Activated B cell treated with CpG ODN at 0.5 μM for 24 hours (primary cell): ENCODE data around the gene SLC25A30. TPM values are rescaled to one million over a fixed set of nuclear protein-coding genes. Genes with fewer than 3 reads are reported as not detected.

Experiments
- ATAC-seq: fragments of 200-7000 bp; cut with Tn5 transposase; one replicate; pipeline ENCODE4 v1.10.0; 2021; ENCODE audit warnings: low read depth, mild to moderate bottlenecking, moderate library complexity
- CTCF ChIA-PET: fragments of 350-600 bp; sonication (Branson Sonifier 250); formaldehyde crosslinking; loops from one replicate; lab custom pipeline; 2021; ENCODE audit warnings: antibody characterized with exemption; lab: Charles Lee
- POLR2A ChIA-PET: fragments of 350-600 bp; sonication (Branson Sonifier 250); formaldehyde crosslinking; loops from one replicate; lab custom pipeline; 2021; ENCODE audit warnings: antibody characterized with exemption; lab: Charles Lee
- DNase-seq: peaks from one replicate; pipeline ENCODE4 v3.0.0; 2022
- H3K27ac Mint-ChIP-seq: one replicate; pipeline ENCODE4 v1.8.0; 2020; ENCODE audit warnings: mixed read lengths
- H3K27me3 Mint-ChIP-seq: one replicate; pipeline ENCODE4 v1.8.0; 2021; ENCODE audit warnings: mixed read lengths
- H3K36me3 Mint-ChIP-seq: one replicate; pipeline ENCODE4 v1.8.0; 2021; ENCODE audit warnings: low read depth, mixed read lengths
- H3K4me1 Mint-ChIP-seq: one replicate; pipeline ENCODE4 v1.8.0; 2021; ENCODE audit warnings: mixed read lengths
- H3K4me3 Mint-ChIP-seq: one replicate; pipeline ENCODE4 v1.8.0; 2020; ENCODE audit warnings: mild to moderate bottlenecking, mixed read lengths
- H3K9me3 Mint-ChIP-seq: one replicate; pipeline ENCODE4 v1.8.0; 2020; ENCODE audit warnings: mixed read lengths
- CTCF ChIP-seq: fragments of 200-600 bp; IDR thresholded peaks from one replicate; pipeline ENCODE4 v1.8.0; 2022; ENCODE audit warnings: antibody characterized with exemption, mild to moderate bottlenecking
- intact Hi-C: fragments of 100-400 bp; cut with micrococcal nuclease; formaldehyde crosslinking; loops from one replicate; pipeline ENCODE4 v1.15.1; 2024
- total RNA-seq: library from RNA; stranded (reverse); gene quantifications from 2 replicates; pipeline ENCODE4 v1.2.3, GENCODE V29; 2022

Gene SLC25A30
- total RNA-seq, 1 donor from 2014 or later: 19.3 TPM

- CTCF ChIA-PET: no interaction called here
- Mint-ChIP-seq H3K36me3 (no peaks in the 10 kb centered on the region), H3K4me1 (no peaks in the 10 kb centered on the region), H3K27ac (no peak overlapping the region), H3K27me3 (peaks cover 8% of the 10 kb centered on the region), H3K4me3 (no peak overlapping the region), H3K9me3 (peaks cover 10% of the 10 kb centered on the region)
- POLR2A ChIA-PET: no interaction called here
- intact Hi-C loops: no loop called here
- TF ChIP-seq CTCF: no peak
- no peak for DNase-seq
- ATAC-seq: no peak
These were observed 38.2 kb upstream of the SLC25A30 start for GRCh38 chr13:45456196-45456972.

GRCh38 chr13:45454204-45454603 is 36.0 kb upstream of the SLC25A30 start:
- Mint-ChIP-seq H3K27me3 (peaks cover 7% of the 10 kb centered on the region), H3K36me3 (no peaks in the 10 kb centered on the region), H3K4me1 (no peaks in the 10 kb centered on the region), H3K27ac (no peak overlapping the region), H3K9me3 (peaks cover 10% of the 10 kb centered on the region), H3K4me3 (no peak overlapping the region)
- ATAC-seq: no peak
- POLR2A ChIA-PET: no interaction called here
- intact Hi-C loops: no loop called here
- DNase-seq: no peak
- no peak for TF ChIP-seq CTCF
- CTCF ChIA-PET: no interaction called here

- intact Hi-C loops: no loop called here
- ATAC-seq: no peak
- Mint-ChIP-seq H3K4me1 (no peaks in the 10 kb centered on the region), H3K27me3 (peaks cover 13% of the 10 kb centered on the region), H3K4me3 (no peak overlapping the region), H3K9me3 (no peaks in the 10 kb centered on the region), H3K27ac (no peak overlapping the region), H3K36me3 (no peaks in the 10 kb centered on the region)
- POLR2A ChIA-PET: interaction anchor here (0.9 kb wide), 1 partner anchor 34 kb away, joined by 3 read pairs; no protein-coding TSS in a partner anchor
- CTCF ChIA-PET: no interaction called here
- no peak for TF ChIP-seq CTCF
- DNase-seq: no peak
These were observed 33.1 kb upstream of the SLC25A30 start for GRCh38 chr13:45451282-45451681.

- no peak for ATAC-seq
- intact Hi-C loops: no loop called here
- H3K27me3 Mint-ChIP-seq: peaks cover 17% of the 10 kb centered on the region
- no peaks in the 10 kb centered on the region for H3K9me3 Mint-ChIP-seq
- H3K4me3 Mint-ChIP-seq: no peak overlapping the region
- TF ChIP-seq CTCF: no peak
- no peak overlapping the region for H3K27ac Mint-ChIP-seq
- POLR2A ChIA-PET: no interaction called here
- no peaks in the 10 kb centered on the region for H3K36me3 Mint-ChIP-seq
- no peaks in the 10 kb centered on the region for H3K4me1 Mint-ChIP-seq
- no peak for DNase-seq
- CTCF ChIA-PET: no interaction called here
These were observed 30.9 kb upstream of the SLC25A30 start for GRCh38 chr13:45448965-45449559.

GRCh38 chr13:45447050-45447661 is 29.0 kb upstream of the SLC25A30 start:
- POLR2A ChIA-PET: interaction anchor here (0.6 kb wide), 1 partner anchor 735 kb away, joined by 6 read pairs; the partner anchor contains the start of gene LCP1
- Mint-ChIP-seq H3K9me3 (no peaks in the 10 kb centered on the region), H3K4me3 (no peak overlapping the region), H3K27me3 (peaks cover 20% of the 10 kb centered on the region), H3K36me3 (no peaks in the 10 kb centered on the region), H3K4me1 (peaks cover under 1% of the 10 kb centered on the region), H3K27ac (no peak overlapping the region)
- TF ChIP-seq CTCF: no peak
- ATAC-seq: no peak
- intact Hi-C loops: no loop called here
- DNase-seq: no peak
- CTCF ChIA-PET: no interaction called here
